Esophagus squamous epithelium (tissue), 5 donors: Measurements from ENCODE around the gene GAL3ST3. TPM values are rescaled to one million over a fixed set of nuclear protein-coding genes. Genes with fewer than 3 reads are reported as not detected.

ENCODE experiments used
- DNase-seq: peaks from one replicate; lab custom pipeline; 2025; lab: John Stamatoyannopoulos, UW
- H3K27ac ChIP-seq, 4 donors: fragments of 200-600 bp; sonication (generic); one replicate each; pipeline ENCODE4 v1.5.1; 2016 to 2019; ENCODE audit warnings: mild to moderate bottlenecking in 1 of 4
- H3K27me3 ChIP-seq, 4 donors: fragments of 200-600 bp; sonication (generic); 1 replicate in 3 of 4; 2 replicates in 1 of 4; pipeline versions ENCODE4 v1.5.1 to v1.6.0; 2017 to 2021; ENCODE audit warnings: antibody characterized with exemption in 1 of 4
- H3K36me3 ChIP-seq, 3 donors: fragments of 200-600 bp; sonication (generic); one replicate each; pipeline ENCODE4 v1.5.1; 2016 to 2019
- H3K4me1 ChIP-seq, 3 donors: fragments of 200-600 bp; sonication (generic); one replicate each; pipeline ENCODE4 v1.5.1; 2017 to 2019
- H3K4me3 ChIP-seq, 4 donors: fragments of 200-600 bp; sonication (generic); 1 replicate in 3 of 4; 2 replicates in 1 of 4; pipeline ENCODE4 v1.5.1; 2016 to 2019; ENCODE audit warnings: mild to moderate bottlenecking in 2 of 4, moderate library complexity in 1 of 4
- H3K9me3 ChIP-seq, 3 donors: fragments of 200-600 bp; sonication (generic); one replicate each; pipeline ENCODE4 v1.5.1; 2016 to 2019
- CTCF ChIP-seq, 6 experiments: fragments of 450-650 bp in 4 of 6; fragments of 200-600 bp in 2 of 6; sonication (generic) in 2 of 6; IDR thresholded peaks; one replicate each; pipeline ENCODE4 v1.5.1; 2016 to 2019; ENCODE audit warnings: antibody characterized with exemption in 6 of 6, mild to moderate bottlenecking in 4 of 6, moderate library complexity in 4 of 6
- POLR2A ChIP-seq, 4 donors: fragments of 450-650 bp; IDR thresholded peaks; one replicate each; pipeline ENCODE4 v1.6.1; 2017; ENCODE audit warnings: antibody characterized with exemption in 4 of 4, mild to moderate bottlenecking in 4 of 4, moderate library complexity in 3 of 4
- WGBS, 2 donors: methylation state at CpG; one replicate each; pipeline ENCODE4 v1.1.5; 2018; 5-methylcytosine and 5-hydroxymethylcytosine counted together
- intact Hi-C: fragments of 100-400 bp; cut with DNase I; formaldehyde crosslinking; loops from one replicate; pipeline ENCODE4 v1.15.0; 2022
- total RNA-seq, 4 donors: library from RNA; depleted of rRNA; stranded (reverse); fragments of >200 nt; gene quantifications; one replicate each; pipeline ENCODE4 v1.1.0, GENCODE V29; 2016
- donor health status: DM: yes; HTN: yes; CAD: no.

The GAL3ST3 gene
- total RNA-seq, 4 donors from 2014 or later: not detected

GRCh38 chr11:66042996-66043906 is 5.7 kb downstream of the GAL3ST3 start:
- DNase-seq: no peak
- no peaks in the 10 kb centered on the region for H3K9me3 ChIP-seq
- H3K4me1 ChIP-seq: peaks cover 3 to 8% (median 6%) of the 10 kb centered on the region in 3 donors
- intact Hi-C loops: no loop called here
- H3K27me3 ChIP-seq: peaks cover 0 to 35% (median 0%) of the 10 kb centered on the region in 4 donors
- H3K27ac ChIP-seq: no peak overlapping the region
- H3K36me3 ChIP-seq: no peaks in the 10 kb centered on the region
- TF ChIP-seq CTCF (IDR thresholded peaks at IDR 0.05): no peak
- TF ChIP-seq POLR2A (IDR thresholded peaks at IDR 0.05): no peak
- 95 to 96% methylated on average over 11 to 44 of the region's 88 CpGs for WGBS, 2 donors
- no peak overlapping the region for H3K4me3 ChIP-seq

DNA sequence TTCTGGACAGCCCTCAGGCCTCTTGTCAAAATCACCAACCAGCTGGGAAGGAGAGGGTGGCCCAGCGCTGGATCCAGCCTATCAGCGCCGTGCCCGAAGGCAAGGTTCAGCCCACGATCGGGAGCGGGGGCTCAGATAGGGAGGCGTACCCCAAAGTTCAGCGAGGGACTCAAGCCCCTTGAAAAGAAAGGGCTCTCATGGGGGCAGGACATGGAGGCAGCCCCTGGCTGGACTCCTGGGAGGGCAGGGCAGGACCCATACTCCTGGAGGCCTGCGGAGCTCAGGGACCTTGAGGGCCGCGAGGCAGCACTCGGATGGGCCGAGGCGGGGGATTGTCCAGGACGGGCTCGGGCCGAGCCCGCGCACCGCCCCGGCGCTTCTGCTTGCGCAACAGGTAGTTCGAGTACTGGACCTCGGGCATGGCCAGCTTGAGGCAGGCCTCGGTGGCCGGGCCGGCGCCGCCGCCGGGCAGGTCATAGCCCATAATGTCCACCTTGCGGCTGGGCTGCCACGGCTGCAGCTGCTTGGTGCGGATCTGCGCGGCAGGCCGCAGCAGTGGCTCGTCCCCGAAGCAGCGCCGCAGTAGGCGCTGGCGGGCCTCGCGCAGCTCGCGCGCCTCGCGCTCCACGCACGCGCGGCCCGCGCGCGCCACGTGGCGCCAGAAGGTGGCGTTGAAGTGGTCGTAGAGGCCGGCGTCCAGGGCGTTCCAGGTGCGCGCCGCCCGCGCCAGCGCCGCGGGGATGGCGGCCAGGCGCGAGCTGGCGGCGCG is 6.5 kb downstream of the GAL3ST3 start:
- TF ChIP-seq POLR2A (IDR thresholded peaks at IDR 0.05) (no peak), CTCF (IDR thresholded peaks at IDR 0.05) (no peak)
- no peak for DNase-seq
- 97 to 98% methylated on average over 12 to 37 of the region's 81 CpGs for WGBS, 2 donors

DNA sequence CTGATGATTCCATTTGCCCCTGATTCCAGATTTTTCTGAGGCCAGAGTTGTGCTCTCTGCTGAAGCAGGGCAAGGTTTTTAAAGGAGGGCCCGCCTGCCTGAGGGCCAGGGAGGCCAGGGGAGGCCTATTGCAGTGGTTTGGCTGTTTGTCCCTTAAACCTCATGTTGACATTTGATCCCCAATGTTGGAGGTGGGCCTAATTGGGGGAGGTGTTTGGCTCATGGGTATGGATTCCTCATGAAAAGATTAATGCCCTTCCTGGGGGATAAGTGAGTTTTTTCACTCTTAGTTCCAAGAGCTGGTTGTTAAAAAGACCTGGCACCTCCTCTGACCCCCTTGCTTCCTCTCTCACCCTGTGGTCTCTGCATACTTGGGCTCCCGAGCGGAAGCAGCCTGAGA is 9.2 kb downstream of the GAL3ST3 start:
- no peaks in the 10 kb centered on the region for H3K36me3 ChIP-seq
- H3K9me3 ChIP-seq: no peaks in the 10 kb centered on the region
- 92 to 100% methylated on average over 2 of the region's 3 CpGs for WGBS, 2 donors
- H3K4me3 ChIP-seq: no peak overlapping the region
- intact Hi-C loops: no loop called here
- no peak for DNase-seq
- no peak overlapping the region for H3K27ac ChIP-seq
- TF ChIP-seq CTCF (IDR thresholded peaks at IDR 0.05) (no peak), POLR2A (IDR thresholded peaks at IDR 0.05) (no peak)
- peaks cover 0 to 18% (median 0%) of the 10 kb centered on the region in 4 donors for H3K27me3 ChIP-seq
- H3K4me1 ChIP-seq: peaks cover 0 to under 1% (median under 1%) of the 10 kb centered on the region in 3 donors

More for the DNA sequence above, 6.5 kb downstream of the GAL3ST3 start:
- Histone ChIP-seq H3K9me3 (no peaks in the 10 kb centered on the region), H3K4me1 (peaks cover 3 to 8% (median 6%) of the 10 kb centered on the region in 3 donors), H3K4me3 (no peak overlapping the region), H3K27me3 (peaks cover 0 to 26% (median 0%) of the 10 kb centered on the region in 4 donors), H3K36me3 (no peaks in the 10 kb centered on the region), H3K27ac (no peak overlapping the region)
- intact Hi-C loops: no loop called here

DNA sequence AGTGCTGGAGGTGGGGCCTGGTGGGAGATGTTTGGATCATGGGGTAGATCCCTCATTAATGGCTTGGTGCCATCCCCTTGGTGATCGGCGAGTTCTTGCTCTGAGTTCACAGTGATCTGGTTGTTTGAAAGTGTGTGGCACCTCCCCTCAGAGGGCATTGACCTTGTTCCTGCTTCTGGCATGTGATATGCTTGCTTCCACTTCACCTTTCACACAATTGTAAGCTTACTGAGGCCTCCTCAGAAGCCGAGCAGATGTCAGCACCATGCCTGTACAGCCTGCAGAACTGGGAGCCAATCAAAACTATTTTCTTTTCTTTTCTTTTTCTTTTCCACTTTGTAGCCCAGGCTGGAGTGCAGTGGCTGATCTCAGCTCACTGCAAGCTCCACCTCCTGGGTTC is 11.6 kb downstream of the GAL3ST3 start:
- Histone ChIP-seq H3K9me3 (no peaks in the 10 kb centered on the region), H3K36me3 (no peaks in the 10 kb centered on the region), H3K27ac (no peak overlapping the region), H3K27me3 (peaks cover 0 to 18% (median 0%) of the 10 kb centered on the region in 4 donors), H3K4me1 (no peaks in the 10 kb centered on the region), H3K4me3 (no peak overlapping the region)
- 83 to 86% methylated on average over 3 of the region's 3 CpGs for WGBS, 2 donors
- intact Hi-C loops: no loop called here
- TF ChIP-seq POLR2A (IDR thresholded peaks at IDR 0.05) (no peak), CTCF (IDR thresholded peaks at IDR 0.05) (no peak)
- no peak for DNase-seq
